Measurements from ENCODE around the gene PIERCE2. TPM values are rescaled to one million over a fixed set of nuclear protein-coding genes. Genes with fewer than 3 reads are reported as not detected.

PIERCE2 gene
- total and polyA plus RNA-seq, 2 experiments from 2014 or later: 2.6 to 3.8 TPM

DNA sequence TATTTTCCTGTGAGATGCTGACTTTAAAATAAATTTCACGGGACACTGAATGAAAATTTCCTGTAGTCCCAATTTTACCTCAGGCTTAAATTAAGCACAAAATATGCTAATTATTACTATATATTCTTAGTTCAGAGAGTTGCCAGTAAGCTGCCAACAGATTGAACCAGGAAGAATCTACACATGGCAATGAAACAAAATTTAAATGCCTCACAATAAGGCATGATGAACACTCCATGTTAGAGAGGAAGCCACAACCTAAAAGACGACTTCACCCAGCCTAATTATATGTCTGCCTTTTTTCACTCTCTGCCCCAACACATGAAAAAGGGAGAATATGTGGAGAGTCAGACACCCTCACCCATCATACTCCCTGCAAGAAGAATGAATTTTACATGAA lies 60.0 kb downstream of the PIERCE2 start (continued):
- TF ChIP-seq ZNF462 (CRISPR knock-in tag; IDR thresholded peaks at IDR 0.05): no peak
- TF ChIP-seq JUNB (IDR thresholded peaks at IDR 0.05; ENCODE audit: unreplicated experiment): no peak
- TF ChIP-seq ZNF114 (CRISPR knock-in tag; IDR thresholded peaks at IDR 0.05): no peak
- TF ChIP-seq EZH2phosphoT487 (IDR thresholded peaks at IDR 0.05; ENCODE audit: unreplicated experiment): no peak
- no peak for TF ChIP-seq NANOG (IDR thresholded peaks at IDR 0.05; ENCODE audit: borderline replicate concordance)

MicroRNA genes within 50 kb of the gene (microRNA counts, 767-probe panel; counts per million panel counts)
- microRNA hsa-miR-628-3p: not detected
- microRNA hsa-miR-628-5p: not detected

Small RNA genes within 50 kb of the gene (microRNA-seq; reads per million reads assigned to microRNA genes)
- 8.0 reads per million, percentile 29 among the genes with 10 or more reads in this experiment for gene MIR628

Other genes with a start within 250 kb of the PIERCE2 start
- gene RSL24D1, start 211.6 kb upstream of the PIERCE2 start, total RNA-seq (2014; rRNA removed; shearing (Covaris generic)): 125 and 146 TPM in 2 replicates
- gene RSL24D1, start 211.6 kb upstream of the PIERCE2 start, polyA plus RNA-seq (2016; fragmentation: Nextera tagmentation; extraction: Ambion mirVana): 181 and 201 TPM in 2 replicates
- 3.0 and 5.8 TPM in 2 replicates for gene RAB27A, start 118.7 kb upstream of the PIERCE2 start, total RNA-seq (2014; rRNA removed; shearing (Covaris generic))
- 2.8 and 3.2 TPM in 2 replicates for gene RAB27A, start 118.7 kb upstream of the PIERCE2 start, polyA plus RNA-seq (2016; fragmentation: Nextera tagmentation; extraction: Ambion mirVana)
- gene PIGBOS1, start 89.4 kb upstream of the PIERCE2 start, total RNA-seq (2014; rRNA removed; shearing (Covaris generic)): 9.1 and 14.1 TPM in 2 replicates
- gene PIGBOS1, start 89.4 kb upstream of the PIERCE2 start, polyA plus RNA-seq (2016; fragmentation: Nextera tagmentation; extraction: Ambion mirVana): 16.7 and 20.2 TPM in 2 replicates
- gene PIGB, start 89.3 kb upstream of the PIERCE2 start, total RNA-seq (2014; rRNA removed; shearing (Covaris generic)): 6.1 and 10.1 TPM in 2 replicates
- 6.0 and 9.0 TPM in 2 replicates for gene PIGB, start 89.3 kb upstream of the PIERCE2 start, polyA plus RNA-seq (2016; fragmentation: Nextera tagmentation; extraction: Ambion mirVana)
- 8.6 and 11.1 TPM in 2 replicates for gene CCPG1, start 136 bp upstream of the PIERCE2 start, total RNA-seq (2014; rRNA removed; shearing (Covaris generic))
- 7.5 and 7.7 TPM in 2 replicates for gene CCPG1, start 136 bp upstream of the PIERCE2 start, polyA plus RNA-seq (2016; fragmentation: Nextera tagmentation; extraction: Ambion mirVana)
- 3.2 and 5.0 TPM in 2 replicates for gene DNAAF4, start 99.7 kb downstream of the PIERCE2 start, total RNA-seq (2014; rRNA removed; shearing (Covaris generic))
- gene DNAAF4, start 99.7 kb downstream of the PIERCE2 start, polyA plus RNA-seq (2016; fragmentation: Nextera tagmentation; extraction: Ambion mirVana): 12.6 and 13.9 TPM in 2 replicates
- 0.50 and 0.52 TPM in 2 replicates for gene PYGO1, start 179.8 kb downstream of the PIERCE2 start, total RNA-seq (2014; rRNA removed; shearing (Covaris generic))
- gene PYGO1, start 179.8 kb downstream of the PIERCE2 start, polyA plus RNA-seq (2016; fragmentation: Nextera tagmentation; extraction: Ambion mirVana): 0.18 and 0.23 TPM in 2 replicates